GM21717 (cell line): ENCODE measurements around the gene CCDC57.

Experiments
- ATAC-seq: cut with Tn5 transposase; IDR thresholded peaks from one replicate; pipeline ENCODE4 v1.9.1; 2021; ENCODE audit warnings: mild to moderate bottlenecking, moderate library complexity; ENCODE audit not compliant: unreplicated experiment

CCDC57 gene

GRCh38 chr17:82084373-82085030 lies 128.1 kb downstream of the CCDC57 start:
- ATAC-seq, result no peak

GRCh38 chr17:82083533-82084359 lies 128.9 kb downstream of the CCDC57 start:
- ATAC-seq, result no peak

GRCh38 chr17:82083009-82083408 lies 129.6 kb downstream of the CCDC57 start:
- no peak for ATAC-seq

- ATAC-seq, result no peak
These were observed 130.2 kb downstream of the CCDC57 start for GRCh38 chr17:82082456-82082855.

- no peak for ATAC-seq
These were observed 130.7 kb downstream of the CCDC57 start for GRCh38 chr17:82081966-82082365.

- no peak for ATAC-seq
These were observed 131.1 kb downstream of the CCDC57 start for GRCh38 chr17:82081546-82081945.

DNA sequence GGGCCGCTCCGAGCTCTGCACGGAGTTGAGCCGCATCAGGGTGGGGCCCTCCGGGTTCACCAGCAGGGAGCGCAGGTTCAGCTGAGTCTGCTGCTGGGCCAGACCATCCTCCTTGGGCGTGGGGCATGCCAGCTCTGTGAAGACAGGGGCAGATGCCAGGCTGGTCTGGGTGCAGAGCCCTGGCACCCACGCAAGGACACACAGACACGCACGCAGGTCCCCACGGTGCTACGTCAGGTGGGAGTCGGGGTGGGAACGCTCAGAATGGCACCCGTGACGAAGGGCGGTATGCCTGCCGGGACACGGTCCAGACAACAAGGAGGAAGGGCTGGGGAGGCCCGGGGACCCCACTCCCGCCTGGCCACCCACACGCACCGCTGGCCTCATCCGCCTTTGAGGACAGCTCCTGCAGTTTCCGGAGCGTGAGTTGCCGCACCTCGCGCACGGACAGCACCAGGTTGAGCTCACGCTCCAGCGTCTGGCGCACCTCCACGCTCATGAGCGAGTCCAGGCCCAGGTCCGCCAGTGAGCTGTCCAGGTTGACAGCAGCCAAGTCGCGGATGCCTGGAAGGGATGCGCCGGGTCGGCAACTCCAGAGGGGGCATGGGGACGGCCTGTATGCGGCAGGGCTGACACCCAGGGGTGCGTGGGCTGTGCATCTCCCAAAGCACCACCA lies 131.7 kb downstream of the CCDC57 start:
- no peak for ATAC-seq

GRCh38 chr17:82080048-82080788 lies 132.4 kb downstream of the CCDC57 start:
- ATAC-seq, result no peak

DNA sequence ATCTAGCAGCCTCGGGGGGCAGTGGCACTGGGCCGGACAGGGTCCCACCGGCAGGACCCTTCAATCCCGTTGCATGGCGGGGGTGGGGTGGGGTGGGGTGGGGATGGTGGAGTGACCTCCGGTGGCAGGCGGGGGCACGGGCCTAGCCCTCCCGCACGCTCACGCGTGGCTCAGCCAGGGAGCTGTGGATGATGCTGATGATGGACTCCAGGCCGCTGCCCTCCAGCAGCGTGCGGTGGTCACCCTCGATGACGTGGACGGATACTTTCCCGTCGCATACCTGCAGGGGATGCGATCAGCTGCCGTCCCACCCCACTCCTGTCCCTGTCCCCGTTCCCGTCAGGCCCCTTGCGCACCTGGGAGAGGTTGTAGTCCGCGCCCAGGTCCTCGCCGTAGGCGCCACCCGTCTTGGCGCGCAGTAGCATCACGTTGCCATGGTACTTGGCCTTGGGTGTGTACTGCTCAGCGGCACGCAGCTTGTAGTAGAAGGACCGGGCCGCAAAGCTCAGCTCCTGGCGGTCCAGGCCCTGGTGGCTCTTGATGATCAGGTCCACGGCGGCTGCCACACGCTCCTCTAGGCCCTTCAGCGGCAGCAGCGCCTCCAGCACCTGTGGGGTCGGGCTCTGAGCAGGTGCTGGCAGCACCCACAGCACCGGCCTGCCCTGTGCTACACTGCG lies 133.5 kb downstream of the CCDC57 start:
- no peak for ATAC-seq

DNA sequence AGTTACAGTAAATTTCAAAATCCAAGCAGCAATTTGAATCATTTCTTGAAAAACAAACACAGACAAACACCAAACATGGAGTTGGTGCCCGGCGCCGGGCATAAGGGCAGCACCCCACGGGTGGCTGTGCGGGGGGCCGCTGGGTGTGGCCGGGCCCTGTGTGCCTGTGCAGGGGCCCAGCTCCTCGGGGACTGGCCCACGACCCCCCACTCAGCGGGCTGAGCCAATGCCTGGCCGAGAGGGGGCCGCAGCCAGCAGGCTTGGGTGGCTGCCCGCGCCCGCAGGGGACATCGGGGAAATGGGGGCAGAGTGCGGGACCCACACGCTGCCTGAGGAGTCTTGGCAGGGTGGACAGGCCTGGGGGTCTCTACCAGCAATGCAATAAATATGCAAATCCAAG lies 134.2 kb downstream of the CCDC57 start:
- ATAC-seq, result no peak

- ATAC-seq, result no peak
These were observed 134.9 kb downstream of the CCDC57 start for GRCh38 chr17:82077617-82078358.

- no peak for ATAC-seq
These were observed 135.7 kb downstream of the CCDC57 start for GRCh38 chr17:82076785-82077591.

GRCh38 chr17:82076018-82076784 lies 136.4 kb downstream of the CCDC57 start:
- ATAC-seq, result no peak

- no peak for ATAC-seq
These were observed 139.2 kb downstream of the CCDC57 start for GRCh38 chr17:82073446-82073845.

DNA sequence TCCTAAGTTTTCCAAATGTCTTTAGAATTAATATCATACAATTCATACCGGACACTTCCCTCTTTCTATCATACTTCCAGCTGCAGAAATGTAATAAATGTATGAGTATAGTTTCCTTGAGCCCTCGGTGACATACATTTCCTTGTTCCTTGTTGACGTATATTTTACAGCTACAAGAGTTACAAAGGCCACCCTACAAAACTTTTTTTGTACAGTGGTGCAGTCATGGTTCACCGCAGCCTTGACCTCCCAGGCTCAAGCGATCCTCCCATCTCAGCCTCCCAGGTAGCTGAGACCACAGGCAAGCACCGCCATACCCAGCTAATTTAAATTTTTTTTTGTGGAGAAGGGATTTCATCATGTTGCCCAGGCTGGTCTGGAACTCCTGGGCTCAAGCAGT lies 139.8 kb downstream of the CCDC57 start:
- no peak for ATAC-seq

GRCh38 chr17:82070611-82071010 lies 142.0 kb downstream of the CCDC57 start:
- no peak for ATAC-seq

DNA sequence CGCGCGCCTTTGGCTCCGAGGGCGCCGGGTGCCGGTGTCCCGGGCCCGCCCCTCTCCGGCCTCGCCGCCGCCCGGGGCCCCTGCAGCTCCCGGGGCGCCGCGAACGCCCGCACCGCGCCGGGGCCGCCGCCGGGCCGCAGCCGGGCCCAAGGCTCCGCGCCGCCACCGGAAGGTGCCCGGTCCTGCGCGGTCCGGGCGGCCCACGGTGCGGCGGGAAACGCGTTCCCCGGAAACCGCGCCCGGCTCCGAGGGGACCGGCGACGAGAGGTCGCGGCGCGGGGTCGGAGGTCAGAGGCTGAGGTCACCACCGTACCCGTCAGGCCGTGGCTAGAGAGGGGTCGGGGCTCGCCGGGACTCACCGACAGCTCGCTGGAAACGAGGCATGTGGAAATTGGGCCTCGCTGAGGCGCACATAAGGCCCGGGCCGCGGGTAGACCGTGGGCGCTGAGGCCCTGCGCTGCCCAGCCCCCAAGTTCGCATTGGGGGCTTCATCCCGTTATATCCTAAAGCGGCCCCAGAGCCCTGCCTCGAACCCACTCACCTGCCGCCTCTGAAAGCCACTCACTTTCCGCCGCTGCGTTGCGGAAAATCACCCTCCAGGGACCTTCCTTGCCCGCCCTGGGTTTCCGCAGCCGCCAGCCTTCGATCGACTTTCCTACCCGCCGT lies 146.9 kb downstream of the CCDC57 start, which contains the start of gene DUS1L:
Gene DUS1L (minus strand): TSS at position 167 of the 666 bp plus-strand sequence. CDS start 745 bp downstream, outside the sequence.
- ATAC-seq, result no peak

DNA sequence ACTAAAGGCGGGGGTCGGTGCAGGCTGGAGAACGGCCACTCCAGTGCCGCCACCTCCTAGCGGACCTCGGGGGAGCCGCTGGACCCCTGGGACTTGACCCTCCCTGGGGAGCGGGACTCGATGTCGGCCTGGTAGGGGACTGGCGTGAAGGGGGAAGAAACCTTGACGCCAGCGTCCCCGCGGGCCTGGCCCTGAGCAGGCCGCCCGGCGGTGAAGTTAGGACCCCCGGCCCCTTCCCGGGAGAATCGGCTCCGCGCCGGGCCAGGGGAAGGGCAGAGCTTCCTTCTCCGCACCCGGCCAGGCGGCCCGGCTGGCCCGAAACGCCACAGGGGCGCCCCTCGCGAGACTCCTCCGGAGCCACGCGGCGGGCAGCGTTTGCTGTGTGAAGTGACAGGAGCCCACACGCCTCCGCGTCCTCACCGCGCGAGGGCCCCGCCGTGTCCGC lies 147.4 kb downstream of the CCDC57 start:
- no peak for ATAC-seq
